SHP77 (cell line): ENCODE data around the gene BRWD1.

Experiments
- DNase-seq, 2 experiments: peaks; one replicate each; lab custom pipeline; 2025; lab: John Stamatoyannopoulos, UW

The BRWD1 gene

DNA sequence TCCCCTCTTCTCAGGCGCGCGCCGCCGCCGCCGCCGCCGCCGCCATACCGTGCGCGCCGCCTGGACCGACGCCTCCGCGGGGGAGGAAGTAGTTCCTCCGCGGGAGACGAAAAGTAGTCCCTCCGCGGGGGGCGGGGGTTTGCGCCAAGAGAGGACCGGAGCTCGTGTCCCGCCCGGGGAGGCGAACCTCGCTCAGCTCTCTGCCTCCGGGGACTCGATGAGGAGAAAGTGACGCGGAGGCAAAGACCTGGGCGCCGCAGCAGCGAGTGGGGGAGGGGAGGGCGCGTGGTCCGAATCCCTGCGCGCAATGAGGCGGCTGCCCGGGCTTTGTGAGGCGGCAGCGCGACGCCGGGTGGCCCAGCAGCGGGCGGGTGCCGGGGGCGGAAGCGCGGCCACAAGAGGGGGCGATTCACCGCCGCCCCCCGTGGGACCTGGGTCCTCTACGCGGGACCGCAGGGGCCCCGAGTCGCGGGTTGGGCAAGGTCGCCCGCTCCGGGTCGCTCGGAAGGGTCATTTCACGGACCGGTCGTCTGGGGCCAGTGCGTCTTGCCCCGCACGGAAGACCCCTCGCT is at the start of gene BRWD1:
BRWD1 (minus strand) TSS at position 62 of the 572 bp plus-strand sequence. CDS start 141 bp downstream, outside the sequence.
- DNase-seq: peak; percentile 57 to 92

DNA sequence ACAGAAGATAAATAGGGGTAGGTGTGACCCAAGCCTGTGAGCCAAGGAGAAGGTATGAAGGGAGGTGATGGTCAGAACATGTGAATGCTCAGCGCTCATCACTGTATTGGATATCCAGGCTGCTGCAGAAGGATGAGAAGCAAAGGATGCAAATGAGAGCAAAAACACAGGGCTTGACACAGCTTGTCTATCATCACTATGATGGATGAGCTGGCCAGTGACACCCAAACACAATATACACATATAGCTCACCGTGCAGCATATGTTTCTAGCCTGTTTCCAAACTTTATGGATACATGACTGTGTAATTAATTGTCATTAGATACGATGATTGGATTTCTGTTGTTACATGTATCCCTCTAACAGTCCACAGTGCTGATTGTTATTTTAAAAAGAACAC is 49.3 kb upstream of the BRWD1 start:
- no peak for DNase-seq

GRCh38 chr21:39359382-39359781 is 46.0 kb upstream of the BRWD1 start:
- no peak for DNase-seq

DNA sequence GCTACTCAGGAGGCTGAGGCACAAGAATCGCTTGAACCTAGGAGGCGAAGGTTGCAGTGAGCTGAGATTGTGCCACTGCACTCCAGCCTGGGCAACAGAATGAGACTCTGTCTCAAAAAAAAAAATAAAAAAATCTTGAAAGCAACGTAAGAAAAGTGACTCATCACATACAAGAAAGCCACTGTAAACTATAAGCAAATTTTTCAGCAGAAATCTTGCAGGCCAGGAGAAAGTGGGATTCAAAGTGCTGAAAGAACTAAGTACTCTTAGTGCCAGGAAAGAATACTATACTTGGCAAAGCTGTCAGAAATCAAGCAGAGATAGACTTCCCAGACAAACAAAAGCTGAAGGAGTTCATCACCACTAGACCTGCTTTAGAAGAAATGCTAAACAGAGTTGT is 39.9 kb upstream of the BRWD1 start:
- no peak for DNase-seq

DNA sequence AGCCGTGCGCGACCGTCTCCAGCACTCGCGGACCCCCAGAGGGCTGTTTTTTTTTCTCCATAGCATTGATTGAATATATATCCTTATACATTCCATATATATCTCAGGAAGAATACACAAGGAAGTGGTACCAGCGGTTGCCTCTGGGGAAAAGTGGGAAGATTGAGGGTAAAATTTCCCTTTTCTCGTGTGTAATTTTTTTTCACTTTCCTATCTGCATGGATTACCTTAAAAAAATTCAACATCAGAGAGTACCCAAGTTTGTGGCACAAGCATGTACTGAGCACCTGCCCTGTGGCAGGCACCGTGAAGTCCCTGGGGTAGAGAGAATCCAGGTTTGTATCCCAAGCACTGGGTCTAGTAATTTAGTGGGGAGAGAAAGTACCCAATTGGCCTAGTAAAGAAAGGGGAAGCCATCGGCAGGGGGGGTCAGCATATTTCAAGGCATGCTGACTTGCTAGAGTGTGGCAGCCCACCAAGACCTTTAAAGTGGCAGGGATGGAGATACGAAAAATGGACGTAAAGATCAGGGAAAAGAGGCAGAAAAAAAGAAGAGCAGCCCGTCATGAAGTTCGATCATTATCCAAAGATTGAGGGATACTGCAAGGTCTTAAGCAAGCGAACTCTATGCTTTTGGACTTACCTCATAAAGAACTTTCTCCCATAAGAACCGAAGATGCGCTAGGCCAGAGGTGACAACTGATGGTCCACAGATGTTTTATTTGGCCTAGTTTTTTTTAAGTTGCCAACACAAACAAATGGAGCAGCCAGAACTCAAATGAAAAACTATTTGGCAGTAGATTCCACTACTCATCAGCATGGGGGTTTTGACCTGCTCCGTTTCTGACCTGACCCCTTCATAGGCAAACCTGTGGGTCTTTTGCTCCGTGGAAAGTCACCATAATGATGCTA is 36.9 kb upstream of the BRWD1 start:
- no peak for DNase-seq

DNA sequence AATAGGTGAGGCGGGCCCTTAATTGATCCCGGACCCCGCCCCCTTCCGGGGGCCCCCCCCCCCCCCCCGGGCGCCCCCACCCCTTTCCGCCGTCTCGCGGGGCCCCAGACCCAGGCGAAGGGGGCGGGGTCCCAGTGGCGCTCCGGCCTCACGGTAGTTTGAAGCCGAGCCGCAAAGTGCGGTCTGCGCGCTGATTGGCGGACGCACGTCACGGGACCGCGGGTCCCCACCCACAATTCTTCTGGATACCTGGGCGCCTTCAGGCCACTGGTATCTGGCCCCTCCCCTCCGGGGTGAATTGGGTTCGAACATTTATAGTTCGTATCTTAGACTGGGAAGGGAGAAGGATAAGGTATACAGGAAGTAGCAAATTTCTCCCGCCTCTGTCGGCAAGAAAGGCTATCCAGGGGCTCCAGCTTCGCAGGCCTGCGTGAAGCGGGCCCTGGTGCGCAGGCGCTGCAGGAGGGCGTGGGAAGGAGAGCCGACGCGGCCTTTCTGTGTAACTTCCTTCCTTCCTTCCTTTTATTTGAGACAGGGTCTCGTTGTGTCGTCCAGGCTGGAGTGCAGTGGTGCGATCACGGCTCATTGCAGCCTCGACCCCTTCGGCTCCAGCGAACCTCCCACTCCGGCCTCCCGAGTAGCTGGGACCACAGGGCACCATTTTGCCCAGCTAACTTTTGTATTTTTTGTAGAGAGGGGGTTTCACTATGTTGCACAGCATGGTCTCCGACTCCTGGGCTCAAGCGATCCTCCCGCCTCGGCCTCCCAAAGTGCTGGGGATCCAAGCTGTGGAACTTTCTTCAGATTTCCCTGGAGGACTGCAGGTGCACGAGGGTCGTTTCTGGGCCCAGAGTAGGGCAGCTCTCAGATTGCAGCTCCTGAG is 36.0 kb upstream of the BRWD1 start:
- DNase-seq: peak; percentile 95

- DNase-seq: peak; percentile 83 to 93
Measured at GRCh38 chr21:39348355-39349210, 35.2 kb upstream of the BRWD1 start, which contains the start of gene HMGN1. Gene HMGN1 (minus strand): TSS chr21:39349088. CDS start chr21:39348917, 171 bp downstream.

- no peak for DNase-seq
Measured at GRCh38 chr21:39348040-39348354, 34.6 kb upstream of the BRWD1 start.

GRCh38 chr21:39347537-39347936 is 34.1 kb upstream of the BRWD1 start:
- DNase-seq: no peak

- no peak for DNase-seq
Measured at GRCh38 chr21:39346671-39347331, 33.4 kb upstream of the BRWD1 start.

- DNase-seq: no peak
Measured at GRCh38 chr21:39346206-39346605, 32.8 kb upstream of the BRWD1 start.

GRCh38 chr21:39345440-39345839 is 32.0 kb upstream of the BRWD1 start:
- DNase-seq: no peak

- no peak for DNase-seq
Measured at GRCh38 chr21:39344848-39345247, 31.4 kb upstream of the BRWD1 start.

DNA sequence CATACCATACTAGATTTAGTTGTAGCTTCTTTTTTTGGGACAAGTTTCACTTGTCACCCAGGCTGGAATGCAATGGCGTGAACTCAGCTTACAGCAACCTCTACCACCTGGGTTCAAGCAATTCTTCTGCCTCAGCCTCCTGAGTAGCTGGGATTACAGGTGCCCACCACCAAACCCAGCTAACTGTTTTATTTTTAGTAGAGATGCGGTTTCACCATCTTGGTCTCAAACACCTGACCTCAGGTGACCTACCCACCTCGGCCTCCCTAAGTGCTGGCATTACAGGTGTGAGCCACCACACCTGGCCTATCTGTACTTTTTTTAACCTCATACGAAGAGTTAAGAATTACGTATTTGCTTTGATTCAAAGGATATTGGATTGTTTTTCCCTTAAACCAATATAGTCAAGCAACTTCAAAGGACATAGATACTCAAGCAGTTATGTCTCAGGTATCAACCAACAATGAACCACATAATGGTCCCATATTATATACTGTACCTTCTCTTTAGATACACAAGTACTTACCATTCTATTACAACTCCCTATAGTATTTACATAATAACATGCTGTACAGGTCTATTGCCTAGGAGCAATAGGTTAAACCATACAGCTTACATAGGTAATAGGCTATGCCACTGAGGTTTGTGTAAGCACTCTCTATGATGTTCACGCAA is 28.0 kb upstream of the BRWD1 start:
- DNase-seq: no peak

- no peak for DNase-seq
Measured at GRCh38 chr21:39340687-39341086, 27.3 kb upstream of the BRWD1 start.

- DNase-seq: no peak
Measured at GRCh38 chr21:39339231-39339630, 25.8 kb upstream of the BRWD1 start.

- no peak for DNase-seq
Measured at GRCh38 chr21:39336457-39337008, 23.1 kb upstream of the BRWD1 start.

GRCh38 chr21:39334611-39335010 is 21.2 kb upstream of the BRWD1 start:
- DNase-seq: no peak

- DNase-seq: no peak
Measured at GRCh38 chr21:39332175-39332574, 18.7 kb upstream of the BRWD1 start.

GRCh38 chr21:39330001-39330400 is 16.6 kb upstream of the BRWD1 start:
- DNase-seq: no peak
